Activated T-cell treated with anti-CD3 and anti-CD28 coated beads, Interleukin-2, amount 50 U/mL, for 24 hours (primary cell): ENCODE results near the gene ETS1.

Source experiments
- DNase-seq: peaks from one replicate; pipeline ENCODE4 v3.0.0-alpha.2; 2020
- H3K27ac Mint-ChIP-seq: 2 replicates; pipeline ENCODE4 v1.8.0; 2020; ENCODE audit warnings: mild to moderate bottlenecking, mixed read lengths
- H3K27me3 Mint-ChIP-seq: 2 replicates; pipeline ENCODE4 v1.8.0; 2020; ENCODE audit warnings: mixed read lengths
- H3K36me3 Mint-ChIP-seq: 2 replicates; pipeline ENCODE4 v1.8.0; 2020; ENCODE audit warnings: low read depth, mixed read lengths
- H3K4me1 Mint-ChIP-seq: 2 replicates; pipeline ENCODE4 v1.8.0; 2020; ENCODE audit warnings: low read depth, mixed read lengths
- H3K4me3 Mint-ChIP-seq: 2 replicates; pipeline ENCODE4 v1.8.0; 2020; ENCODE audit warnings: mild to moderate bottlenecking, moderate library complexity, mixed read lengths
- H3K9me3 Mint-ChIP-seq: 2 replicates; pipeline ENCODE4 v1.8.0; 2020; ENCODE audit warnings: mixed read lengths

The ETS1 gene

GRCh38 chr11:128497776-128498095 is 89.6 kb downstream of the ETS1 start:
- Mint-ChIP-seq H3K27ac (peak overlapping the region; percentile 99), H3K27me3 (no peaks in the 10 kb centered on the region), H3K36me3 (peaks cover 94% of the 10 kb centered on the region), H3K4me3 (peak overlapping the region; percentile 79), H3K9me3 (no peaks in the 10 kb centered on the region), H3K4me1 (peaks cover 96% of the 10 kb centered on the region)
- DNase-seq = no peak

- Mint-ChIP-seq H3K27me3 (no peaks in the 10 kb centered on the region), H3K27ac (peak overlapping the region; percentile 99), H3K36me3 (peaks cover 94% of the 10 kb centered on the region), H3K4me1 (peaks cover 96% of the 10 kb centered on the region), H3K4me3 (peak overlapping the region; percentile 79), H3K9me3 (no peaks in the 10 kb centered on the region)
- DNase-seq = no peak
Observed at GRCh38 chr11:128497061-128497775, 90.1 kb downstream of the ETS1 start.

- no peak for DNase-seq
- peak overlapping the region; percentile 99 for H3K27ac Mint-ChIP-seq
- H3K9me3 Mint-ChIP-seq = no peaks in the 10 kb centered on the region
- H3K4me3 Mint-ChIP-seq = peak overlapping the region; percentile 79
- peaks cover 96% of the 10 kb centered on the region for H3K4me1 Mint-ChIP-seq
- no peaks in the 10 kb centered on the region for H3K27me3 Mint-ChIP-seq
- peaks cover 94% of the 10 kb centered on the region for H3K36me3 Mint-ChIP-seq
Observed at GRCh38 chr11:128496692-128497060, 90.7 kb downstream of the ETS1 start.

GRCh38 chr11:128496249-128496648 is 91.1 kb downstream of the ETS1 start:
- Mint-ChIP-seq H3K4me3 (peak overlapping the region; percentile 79), H3K9me3 (no peaks in the 10 kb centered on the region), H3K27ac (peak overlapping the region; percentile 99), H3K36me3 (peaks cover 94% of the 10 kb centered on the region), H3K4me1 (peaks cover 96% of the 10 kb centered on the region), H3K27me3 (no peaks in the 10 kb centered on the region)
- no peak for DNase-seq

GRCh38 chr11:128494418-128495332 is 92.7 kb downstream of the ETS1 start:
- H3K27me3 Mint-ChIP-seq = no peaks in the 10 kb centered on the region
- no peak for DNase-seq
- no peaks in the 10 kb centered on the region for H3K9me3 Mint-ChIP-seq
- peak overlapping the region; percentile 99 for H3K27ac Mint-ChIP-seq
- peaks cover 98% of the 10 kb centered on the region for H3K4me1 Mint-ChIP-seq
- peak overlapping the region; percentile 79 for H3K4me3 Mint-ChIP-seq
- peaks cover 96% of the 10 kb centered on the region for H3K36me3 Mint-ChIP-seq

GRCh38 chr11:128493570-128493965 is 93.8 kb downstream of the ETS1 start:
- no peak for DNase-seq
- Mint-ChIP-seq H3K27ac (peak overlapping the region; percentile 99), H3K4me3 (peak overlapping the region; percentile 69), H3K9me3 (no peaks in the 10 kb centered on the region), H3K4me1 (peaks cover 98% of the 10 kb centered on the region), H3K27me3 (no peaks in the 10 kb centered on the region), H3K36me3 (peaks cover 96% of the 10 kb centered on the region)

GRCh38 chr11:128492903-128493569 is 94.3 kb downstream of the ETS1 start:
- H3K9me3 Mint-ChIP-seq = no peaks in the 10 kb centered on the region
- H3K4me1 Mint-ChIP-seq = peaks cover 98% of the 10 kb centered on the region
- peak; percentile 67 for DNase-seq
- peak overlapping the region; percentile 69 for H3K4me3 Mint-ChIP-seq
- H3K36me3 Mint-ChIP-seq = peaks cover 97% of the 10 kb centered on the region
- H3K27me3 Mint-ChIP-seq = no peaks in the 10 kb centered on the region
- H3K27ac Mint-ChIP-seq = peak overlapping the region; percentile 99

GRCh38 chr11:128492461-128492860 is 94.9 kb downstream of the ETS1 start:
- peaks cover 97% of the 10 kb centered on the region for H3K4me1 Mint-ChIP-seq
- H3K4me3 Mint-ChIP-seq = peak overlapping the region; percentile 69
- peak overlapping the region; percentile 99 for H3K27ac Mint-ChIP-seq
- H3K9me3 Mint-ChIP-seq = no peaks in the 10 kb centered on the region
- no peaks in the 10 kb centered on the region for H3K27me3 Mint-ChIP-seq
- H3K36me3 Mint-ChIP-seq = peaks cover 96% of the 10 kb centered on the region
- no peak for DNase-seq

- no peaks in the 10 kb centered on the region for H3K9me3 Mint-ChIP-seq
- H3K36me3 Mint-ChIP-seq = peaks cover 96% of the 10 kb centered on the region
- peak overlapping the region; percentile 99 for H3K27ac Mint-ChIP-seq
- no peak for DNase-seq
- H3K27me3 Mint-ChIP-seq = no peaks in the 10 kb centered on the region
- H3K4me1 Mint-ChIP-seq = peaks cover 95% of the 10 kb centered on the region
- peak overlapping the region; percentile 69 for H3K4me3 Mint-ChIP-seq
Observed at GRCh38 chr11:128491195-128491936, 96.0 kb downstream of the ETS1 start.

- peaks cover 95% of the 10 kb centered on the region for H3K4me1 Mint-ChIP-seq
- H3K9me3 Mint-ChIP-seq = no peaks in the 10 kb centered on the region
- peaks cover 96% of the 10 kb centered on the region for H3K36me3 Mint-ChIP-seq
- peak overlapping the region; percentile 99 for H3K27ac Mint-ChIP-seq
- DNase-seq = no peak
- no peaks in the 10 kb centered on the region for H3K27me3 Mint-ChIP-seq
- no peak overlapping the region for H3K4me3 Mint-ChIP-seq
Observed at GRCh38 chr11:128490092-128490491, 97.3 kb downstream of the ETS1 start.

- Mint-ChIP-seq H3K36me3 (peaks cover 98% of the 10 kb centered on the region), H3K4me1 (peaks cover 96% of the 10 kb centered on the region), H3K27ac (peak overlapping the region; percentile 99), H3K4me3 (peak overlapping the region; percentile 14), H3K9me3 (no peaks in the 10 kb centered on the region), H3K27me3 (no peaks in the 10 kb centered on the region)
- DNase-seq = no peak
Observed at GRCh38 chr11:128488471-128488870, 98.9 kb downstream of the ETS1 start.

GRCh38 chr11:128487978-128488377 is 99.4 kb downstream of the ETS1 start:
- Mint-ChIP-seq H3K9me3 (no peaks in the 10 kb centered on the region), H3K4me1 (peaks cover 96% of the 10 kb centered on the region)

GRCh38 chr11:128484172-128484571 is 103.2 kb downstream of the ETS1 start:
- no peaks in the 10 kb centered on the region for H3K27me3 Mint-ChIP-seq
- H3K36me3 Mint-ChIP-seq = peaks cover 98% of the 10 kb centered on the region
- peak overlapping the region; percentile 79 for H3K4me3 Mint-ChIP-seq
- peak overlapping the region; percentile 95 for H3K27ac Mint-ChIP-seq
- no peaks in the 10 kb centered on the region for H3K9me3 Mint-ChIP-seq
- DNase-seq = no peak
- peaks cover 96% of the 10 kb centered on the region for H3K4me1 Mint-ChIP-seq

More at GRCh38 chr11:128487978-128488377, 99.4 kb downstream of the ETS1 start:
- H3K36me3 Mint-ChIP-seq = peaks cover 98% of the 10 kb centered on the region
- H3K27ac Mint-ChIP-seq = peak overlapping the region; percentile 99
- no peak for DNase-seq
- peak overlapping the region; percentile 14 for H3K4me3 Mint-ChIP-seq
- H3K27me3 Mint-ChIP-seq = no peaks in the 10 kb centered on the region

- no peaks in the 10 kb centered on the region for H3K9me3 Mint-ChIP-seq
- peak; percentile 51 for DNase-seq
- H3K4me3 Mint-ChIP-seq = peak overlapping the region; percentile 79
- no peaks in the 10 kb centered on the region for H3K27me3 Mint-ChIP-seq
- peak overlapping the region; percentile 95 for H3K27ac Mint-ChIP-seq
- peaks cover 98% of the 10 kb centered on the region for H3K36me3 Mint-ChIP-seq
- peaks cover 96% of the 10 kb centered on the region for H3K4me1 Mint-ChIP-seq
Observed at GRCh38 chr11:128483211-128483788, 104.1 kb downstream of the ETS1 start.
